Measurements from ENCODE around the gene FBXO36. TPM values are rescaled to one million over a fixed set of nuclear protein-coding genes. Genes with fewer than 3 reads are reported as not detected.
"Not testable (repeated sequence)": the region's sequence is repeated elsewhere in the genome, so short reads cannot be mapped to it uniquely, and the experiment has no call there.

The FBXO36 gene
- polyA plus RNA-seq, 4 donors: 1.2 to 2.3 (median 1.6) TPM

DNA sequence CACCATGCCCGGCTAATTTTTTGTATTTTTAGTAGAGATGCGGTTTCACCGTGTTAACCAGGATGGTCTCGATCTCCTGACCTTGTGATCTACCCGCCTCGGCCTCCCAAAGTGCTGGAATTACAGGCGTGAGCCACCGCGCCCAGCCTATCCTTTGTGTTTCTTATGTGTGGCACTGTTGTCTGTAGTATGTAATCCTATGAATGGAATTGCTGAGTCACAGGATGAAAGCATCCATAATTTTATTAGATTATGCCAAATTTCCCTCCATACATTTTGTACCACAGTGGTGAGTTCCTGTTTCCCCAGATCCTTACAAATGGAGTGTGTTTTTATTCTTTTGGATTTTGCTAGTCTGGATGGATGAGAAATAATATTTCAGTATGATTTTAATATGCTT lies 41.3 kb downstream of the FBXO36 start:
- not testable (repeated sequence) for FAIRE-seq; H3K4me3 ChIP-seq (ENCODE audit: low read depth in 1 of 3, low read length in 3 of 3); H3K36me3 ChIP-seq (ENCODE audit: control insufficient read depth in 3 of 3, insufficient read depth in 2 of 3, low read depth in 1 of 3, low read length in 3 of 3); DNase-seq; H3K27me3 ChIP-seq (ENCODE audit: control insufficient read depth in 3 of 3, insufficient read depth in 3 of 3, low read length in 3 of 3); H3K27ac ChIP-seq (ENCODE audit: low read depth in 1 of 3, low read length in 2 of 3); H3K4me1 ChIP-seq (ENCODE audit: control insufficient read depth in 3 of 3, insufficient read depth in 2 of 3, low read depth in 1 of 3, low read length in 2 of 3); H3K9me3 ChIP-seq (ENCODE audit: control insufficient read depth in 2 of 2, insufficient read depth in 1 of 2, low read depth in 1 of 2, low read length in 1 of 2)
- 93 to 98% (median 95%) methylated on average over 7 to 9 of the region's 9 CpGs for WGBS, 3 donors

DNA sequence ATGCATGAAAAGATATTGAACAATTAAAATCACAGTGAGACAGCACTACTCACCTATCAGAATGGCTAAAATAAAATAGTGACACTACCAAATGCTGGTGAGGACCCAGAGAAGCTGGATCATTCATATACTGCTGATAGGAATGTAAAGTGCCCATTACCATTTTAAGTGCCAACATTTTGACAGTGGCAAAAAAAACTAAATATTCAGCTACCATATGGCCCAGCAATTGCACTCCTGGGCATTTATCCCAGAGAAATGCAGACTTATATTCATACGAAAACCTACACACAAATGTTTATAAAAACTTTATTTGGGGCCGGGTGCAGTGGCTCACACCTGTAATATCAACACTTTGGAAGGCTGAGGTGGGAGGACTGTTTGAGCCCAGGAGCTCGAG lies 47.6 kb downstream of the FBXO36 start:
- Histone ChIP-seq H3K4me1 (ENCODE audit: control insufficient read depth in 3 of 3, insufficient read depth in 2 of 3, low read depth in 1 of 3, low read length in 2 of 3) (no peaks in the 10 kb centered on the region), H3K27me3 (ENCODE audit: control insufficient read depth in 3 of 3, insufficient read depth in 3 of 3, low read length in 3 of 3) (no peaks in the 10 kb centered on the region), H3K9me3 (ENCODE audit: control insufficient read depth in 2 of 2, insufficient read depth in 1 of 2, low read depth in 1 of 2, low read length in 1 of 2) (no peaks in the 10 kb centered on the region), H3K36me3 (ENCODE audit: control insufficient read depth in 3 of 3, insufficient read depth in 2 of 3, low read depth in 1 of 3, low read length in 3 of 3) (no peaks in the 10 kb centered on the region), H3K4me3 (ENCODE audit: low read depth in 1 of 3, low read length in 3 of 3) (no peak overlapping the region), H3K27ac (ENCODE audit: low read depth in 1 of 3, low read length in 2 of 3) (no peak overlapping the region)
- FAIRE-seq: no peak
- DNase-seq: no peak
- WGBS, 3 donors: 84 to 91% (median 86%) methylated on average over 3 of the region's 3 CpGs

DNA sequence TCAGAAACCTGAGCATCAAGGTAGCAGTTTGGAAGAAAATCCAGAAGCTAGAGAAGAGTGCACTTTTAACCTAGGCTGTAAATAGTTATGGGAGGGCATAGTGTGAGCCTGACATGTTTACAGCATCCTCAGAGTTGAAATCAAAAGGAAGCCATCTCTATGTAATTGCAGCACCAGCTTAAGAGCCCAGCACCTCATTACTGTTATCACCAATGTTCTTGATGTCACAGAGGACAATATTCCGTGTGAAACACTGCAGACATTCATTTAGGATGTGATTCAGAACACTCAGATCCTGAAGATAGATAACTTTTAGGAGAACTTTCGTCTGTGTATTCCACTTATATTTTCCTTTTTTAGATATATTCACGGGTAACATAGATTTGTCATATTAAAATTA lies 48.1 kb downstream of the FBXO36 start:
- WGBS, 3 donors: 74 to 81% (median 77%) methylated on average over 3 of the region's 3 CpGs
- no peak for FAIRE-seq

DNA sequence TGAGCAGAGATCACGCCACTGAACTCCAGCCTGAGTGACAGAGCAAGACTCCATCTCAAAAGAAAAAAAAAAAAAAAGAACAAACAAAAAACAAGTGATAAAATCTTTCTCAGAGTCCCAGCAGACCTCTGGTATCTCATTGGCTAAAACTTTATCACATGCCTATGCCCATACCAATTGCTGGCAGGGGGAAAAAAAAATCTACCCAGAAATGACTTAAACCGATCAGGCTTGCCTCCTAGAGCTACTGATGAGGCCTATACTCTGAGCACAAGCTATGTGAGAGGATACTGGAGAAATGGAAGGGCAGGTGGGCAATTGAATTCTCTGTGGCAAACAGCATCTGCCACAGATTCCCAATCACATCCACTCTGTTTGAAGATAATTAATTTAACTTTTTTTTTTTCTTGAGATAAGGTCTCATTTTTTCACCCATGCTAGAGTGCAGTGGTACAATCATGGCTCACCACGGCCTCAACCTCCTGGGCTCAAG lies 49.0 kb downstream of the FBXO36 start:
- no peak for FAIRE-seq
- Histone ChIP-seq H3K9me3 (ENCODE audit: control insufficient read depth in 2 of 2, insufficient read depth in 1 of 2, low read depth in 1 of 2, low read length in 1 of 2) (no peaks in the 10 kb centered on the region), H3K4me3 (ENCODE audit: low read depth in 1 of 3, low read length in 3 of 3) (no peak overlapping the region), H3K36me3 (ENCODE audit: control insufficient read depth in 3 of 3, insufficient read depth in 2 of 3, low read depth in 1 of 3, low read length in 3 of 3) (no peaks in the 10 kb centered on the region), H3K4me1 (ENCODE audit: control insufficient read depth in 3 of 3, insufficient read depth in 2 of 3, low read depth in 1 of 3, low read length in 2 of 3) (no peaks in the 10 kb centered on the region), H3K27ac (ENCODE audit: low read depth in 1 of 3, low read length in 2 of 3) (no peak overlapping the region), H3K27me3 (ENCODE audit: control insufficient read depth in 3 of 3, insufficient read depth in 3 of 3, low read length in 3 of 3) (no peaks in the 10 kb centered on the region)
- WGBS, 3 donors: 81 to 99% (median 97%) methylated on average over 3 of the region's 3 CpGs
- no peak for DNase-seq

More for the DNA sequence above, 48.1 kb downstream of the FBXO36 start:
- Histone ChIP-seq H3K27ac (ENCODE audit: low read depth in 1 of 3, low read length in 2 of 3) (no peak overlapping the region), H3K4me3 (ENCODE audit: low read depth in 1 of 3, low read length in 3 of 3) (no peak overlapping the region), H3K9me3 (ENCODE audit: control insufficient read depth in 2 of 2, insufficient read depth in 1 of 2, low read depth in 1 of 2, low read length in 1 of 2) (no peaks in the 10 kb centered on the region), H3K27me3 (ENCODE audit: control insufficient read depth in 3 of 3, insufficient read depth in 3 of 3, low read length in 3 of 3) (no peaks in the 10 kb centered on the region), H3K36me3 (ENCODE audit: control insufficient read depth in 3 of 3, insufficient read depth in 2 of 3, low read depth in 1 of 3, low read length in 3 of 3) (no peaks in the 10 kb centered on the region), H3K4me1 (ENCODE audit: control insufficient read depth in 3 of 3, insufficient read depth in 2 of 3, low read depth in 1 of 3, low read length in 2 of 3) (no peaks in the 10 kb centered on the region)
- no peak for DNase-seq

DNA sequence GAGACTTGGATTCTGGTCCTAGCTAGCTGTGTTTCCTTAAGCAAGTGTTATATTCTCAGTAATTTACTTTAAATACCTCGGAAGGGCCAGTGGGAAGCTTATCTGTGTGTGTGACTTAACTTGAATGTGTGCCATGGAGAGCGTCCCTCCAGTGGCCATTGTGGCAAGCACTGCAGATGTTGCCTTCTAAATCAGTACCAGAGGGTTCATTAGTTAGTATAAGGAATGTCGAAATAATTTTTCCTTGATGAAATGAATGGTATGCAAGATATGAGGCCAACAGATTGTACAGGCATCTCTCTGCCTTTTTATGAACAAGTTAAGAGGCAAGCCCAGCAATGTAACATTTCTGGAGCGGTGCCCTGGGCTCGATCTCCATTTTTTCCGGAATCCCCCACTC lies 52.0 kb downstream of the FBXO36 start:
- Histone ChIP-seq H3K27me3 (ENCODE audit: control insufficient read depth in 3 of 3, insufficient read depth in 3 of 3, low read length in 3 of 3) (no peaks in the 10 kb centered on the region), H3K27ac (ENCODE audit: low read depth in 1 of 3, low read length in 2 of 3) (no peak overlapping the region), H3K4me1 (ENCODE audit: control insufficient read depth in 3 of 3, insufficient read depth in 2 of 3, low read depth in 1 of 3, low read length in 2 of 3) (no peaks in the 10 kb centered on the region), H3K36me3 (ENCODE audit: control insufficient read depth in 3 of 3, insufficient read depth in 2 of 3, low read depth in 1 of 3, low read length in 3 of 3) (no peaks in the 10 kb centered on the region), H3K9me3 (ENCODE audit: control insufficient read depth in 2 of 2, insufficient read depth in 1 of 2, low read depth in 1 of 2, low read length in 1 of 2) (no peaks in the 10 kb centered on the region), H3K4me3 (ENCODE audit: low read depth in 1 of 3, low read length in 3 of 3) (no peak overlapping the region)
- FAIRE-seq (no peak), DNase-seq (no peak)
- 61 to 80% (median 76%) methylated on average over 6 of the region's 6 CpGs for WGBS, 3 donors

DNA sequence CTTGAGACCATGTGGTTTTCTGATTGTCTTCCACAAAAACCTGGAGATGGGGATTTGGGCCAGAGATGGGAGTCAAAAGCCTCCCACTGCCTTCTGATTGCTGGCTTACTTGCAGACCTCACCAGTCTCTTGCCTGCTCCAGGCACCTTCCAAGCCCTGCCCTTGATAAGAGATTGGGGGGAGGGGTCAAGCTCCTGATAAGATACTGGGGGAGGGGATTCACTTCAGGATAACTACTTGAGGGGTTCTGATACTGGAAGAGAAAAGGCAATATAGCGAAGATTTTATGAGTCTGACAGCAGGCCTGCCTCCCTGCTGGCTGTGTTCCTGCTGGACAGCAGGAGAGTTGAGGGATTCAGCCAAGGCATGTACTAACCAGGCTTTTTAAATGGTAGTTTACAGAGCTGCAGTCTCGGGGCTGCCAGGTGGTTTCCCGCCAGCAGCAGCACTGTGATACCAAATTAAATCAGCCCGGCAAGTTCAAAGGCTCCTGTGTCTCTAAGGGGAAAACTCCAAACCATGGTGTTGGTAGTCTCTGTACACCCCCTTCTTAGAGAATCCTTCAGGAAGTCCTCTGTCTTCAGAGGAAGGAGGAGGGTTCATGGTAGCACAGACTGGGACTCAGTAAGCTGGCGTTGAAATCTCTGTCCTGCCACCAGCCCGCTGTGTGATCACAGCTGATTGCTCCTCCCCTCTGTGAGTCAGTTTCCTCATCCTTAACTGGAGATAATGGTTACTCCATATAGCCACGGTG lies 58.3 kb downstream of the FBXO36 start:
- DNase-seq: peak; percentile 33 to 40
- FAIRE-seq: no peak
- Histone ChIP-seq H3K27me3 (ENCODE audit: control insufficient read depth in 3 of 3, insufficient read depth in 3 of 3, low read length in 3 of 3) (no peaks in the 10 kb centered on the region), H3K4me1 (ENCODE audit: control insufficient read depth in 3 of 3, insufficient read depth in 2 of 3, low read depth in 1 of 3, low read length in 2 of 3) (peaks cover 0 to 2% (median 0%) of the 10 kb centered on the region in 3 donors), H3K4me3 (ENCODE audit: low read depth in 1 of 3, low read length in 3 of 3) (no peak overlapping the region), H3K27ac (ENCODE audit: low read depth in 1 of 3, low read length in 2 of 3) (peak overlapping the region in 1 of 3 donors; percentile 31), H3K9me3 (ENCODE audit: control insufficient read depth in 2 of 2, insufficient read depth in 1 of 2, low read depth in 1 of 2, low read length in 1 of 2) (no peaks in the 10 kb centered on the region), H3K36me3 (ENCODE audit: control insufficient read depth in 3 of 3, insufficient read depth in 2 of 3, low read depth in 1 of 3, low read length in 3 of 3) (no peaks in the 10 kb centered on the region)
- WGBS, 3 donors: 4 to 26% (median 15%) methylated on average over 7 of the region's 7 CpGs

DNA sequence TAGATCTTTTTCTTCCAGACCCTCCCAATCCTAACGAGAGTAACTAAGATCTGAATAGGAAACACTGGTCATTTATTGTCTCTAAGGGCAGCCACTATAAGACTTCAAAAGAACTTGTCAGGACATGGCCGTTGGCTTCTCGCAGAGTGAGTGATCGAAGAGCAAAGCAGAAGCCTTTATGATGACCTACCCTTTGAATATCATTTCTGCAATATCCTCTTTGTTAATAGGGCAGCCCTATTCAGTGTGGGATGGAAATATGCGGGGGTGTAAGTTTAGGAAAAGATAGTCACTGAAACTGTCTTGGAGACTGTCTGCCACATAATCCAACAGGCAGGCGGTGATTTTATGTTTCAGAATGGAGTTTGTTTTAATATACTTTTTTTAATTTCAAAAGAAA lies 70.9 kb downstream of the FBXO36 start:
- Histone ChIP-seq H3K4me1 (ENCODE audit: control insufficient read depth in 3 of 3, insufficient read depth in 2 of 3, low read depth in 1 of 3, low read length in 2 of 3) (no peaks in the 10 kb centered on the region), H3K4me3 (ENCODE audit: low read depth in 1 of 3, low read length in 3 of 3) (no peak overlapping the region), H3K27ac (ENCODE audit: low read depth in 1 of 3, low read length in 2 of 3) (no peak overlapping the region), H3K27me3 (ENCODE audit: control insufficient read depth in 3 of 3, insufficient read depth in 3 of 3, low read length in 3 of 3) (no peaks in the 10 kb centered on the region), H3K9me3 (ENCODE audit: control insufficient read depth in 2 of 2, insufficient read depth in 1 of 2, low read depth in 1 of 2, low read length in 1 of 2) (peaks cover 0 to 3% of the 10 kb centered on the region in 2 donors), H3K36me3 (ENCODE audit: control insufficient read depth in 3 of 3, insufficient read depth in 2 of 3, low read depth in 1 of 3, low read length in 3 of 3) (no peaks in the 10 kb centered on the region)
- no peak for DNase-seq
- WGBS, 3 donors: 93 to 98% (median 93%) methylated on average over 6 of the region's 6 CpGs
- FAIRE-seq: no peak

DNA sequence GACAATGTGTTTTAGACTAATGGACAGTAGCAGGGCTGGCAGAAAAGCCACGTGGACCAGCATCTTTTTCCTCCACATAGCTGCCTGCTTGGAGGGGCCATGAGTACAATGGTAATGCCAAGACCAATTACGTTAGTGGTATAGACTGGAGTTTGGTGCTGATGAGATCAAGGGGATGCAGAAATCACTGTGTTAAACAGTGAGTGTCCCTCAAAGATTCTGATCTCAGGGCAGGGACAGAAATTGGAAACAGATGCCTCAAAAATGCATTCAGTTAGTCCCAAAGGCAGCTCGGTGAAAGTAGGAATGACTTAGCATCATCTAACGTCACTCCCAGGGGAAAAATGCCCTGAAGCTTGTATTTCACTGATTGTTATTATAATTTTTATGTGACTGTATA lies 74.0 kb downstream of the FBXO36 start:
- H3K27me3 ChIP-seq (ENCODE audit: control insufficient read depth in 3 of 3, insufficient read depth in 3 of 3, low read length in 3 of 3): no peaks in the 10 kb centered on the region
- 92 to 96% (median 93%) methylated on average over 4 of the region's 4 CpGs for WGBS, 3 donors
- no peak overlapping the region for H3K27ac ChIP-seq (ENCODE audit: low read depth in 1 of 3, low read length in 2 of 3)
- H3K4me1 ChIP-seq (ENCODE audit: control insufficient read depth in 3 of 3, insufficient read depth in 2 of 3, low read depth in 1 of 3, low read length in 2 of 3): no peaks in the 10 kb centered on the region
- no peak for DNase-seq
- H3K36me3 ChIP-seq (ENCODE audit: control insufficient read depth in 3 of 3, insufficient read depth in 2 of 3, low read depth in 1 of 3, low read length in 3 of 3): no peaks in the 10 kb centered on the region
- FAIRE-seq: no peak
- peaks cover 0 to 1% of the 10 kb centered on the region in 2 donors for H3K9me3 ChIP-seq (ENCODE audit: control insufficient read depth in 2 of 2, insufficient read depth in 1 of 2, low read depth in 1 of 2, low read length in 1 of 2)
- no peak overlapping the region for H3K4me3 ChIP-seq (ENCODE audit: low read depth in 1 of 3, low read length in 3 of 3)

DNA sequence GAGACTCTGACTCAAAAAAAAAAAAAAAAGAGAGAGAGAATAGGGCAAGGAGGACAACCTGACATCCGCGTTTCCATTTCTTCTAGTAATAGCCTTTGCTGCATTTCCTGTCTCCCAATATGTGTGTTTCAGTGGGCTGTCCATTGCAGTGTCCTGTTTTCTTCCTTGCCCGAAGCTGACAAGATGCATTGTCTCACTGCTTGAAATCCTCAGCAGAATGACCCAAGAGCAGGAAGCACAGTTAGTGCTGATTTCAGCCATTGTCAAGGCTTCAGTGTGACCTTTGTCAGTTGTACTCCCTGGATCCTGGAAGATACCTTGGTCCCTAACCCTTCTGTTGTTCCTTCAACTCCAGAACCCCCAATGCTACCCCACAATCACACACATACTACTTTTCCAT lies 75.3 kb downstream of the FBXO36 start:
- FAIRE-seq: no peak

More for the DNA sequence above, 75.3 kb downstream of the FBXO36 start:
- DNase-seq: no peak
- Histone ChIP-seq H3K27ac (ENCODE audit: low read depth in 1 of 3, low read length in 2 of 3) (no peak overlapping the region), H3K27me3 (ENCODE audit: control insufficient read depth in 3 of 3, insufficient read depth in 3 of 3, low read length in 3 of 3) (no peaks in the 10 kb centered on the region), H3K9me3 (ENCODE audit: control insufficient read depth in 2 of 2, insufficient read depth in 1 of 2, low read depth in 1 of 2, low read length in 1 of 2) (no peaks in the 10 kb centered on the region), H3K4me1 (ENCODE audit: control insufficient read depth in 3 of 3, insufficient read depth in 2 of 3, low read depth in 1 of 3, low read length in 2 of 3) (no peaks in the 10 kb centered on the region), H3K36me3 (ENCODE audit: control insufficient read depth in 3 of 3, insufficient read depth in 2 of 3, low read depth in 1 of 3, low read length in 3 of 3) (peaks cover 0 to 2% (median 0%) of the 10 kb centered on the region in 3 donors), H3K4me3 (ENCODE audit: low read depth in 1 of 3, low read length in 3 of 3) (no peak overlapping the region)
- WGBS, 3 donors: 74 to 100% (median 90%) methylated on average over 3 of the region's 3 CpGs
